PC-9 (cell line): ENCODE results near the gene MAPK1.

Experiments used
- EZH2 ChIP-seq: fragments of 200-600 bp; sonication (generic); IDR thresholded peaks from 2 replicates; pipeline ENCODE4 v1.8.0; 2017; ENCODE audit warnings: antibody characterized with exemption, low read depth
- TF ChIP-seq, protein P1 (sequence below): fragments of 200-600 bp; sonication (generic); conservative IDR thresholded peaks from 2 replicates; pipeline ENCODE4 v1.6.1; 2017; ENCODE audit warnings: mixed run types, antibody characterized with exemption, mild to moderate bottlenecking, moderate library complexity

- TF ChIP-seq EZH2: no peak
- TF ChIP-seq, protein P1, sequence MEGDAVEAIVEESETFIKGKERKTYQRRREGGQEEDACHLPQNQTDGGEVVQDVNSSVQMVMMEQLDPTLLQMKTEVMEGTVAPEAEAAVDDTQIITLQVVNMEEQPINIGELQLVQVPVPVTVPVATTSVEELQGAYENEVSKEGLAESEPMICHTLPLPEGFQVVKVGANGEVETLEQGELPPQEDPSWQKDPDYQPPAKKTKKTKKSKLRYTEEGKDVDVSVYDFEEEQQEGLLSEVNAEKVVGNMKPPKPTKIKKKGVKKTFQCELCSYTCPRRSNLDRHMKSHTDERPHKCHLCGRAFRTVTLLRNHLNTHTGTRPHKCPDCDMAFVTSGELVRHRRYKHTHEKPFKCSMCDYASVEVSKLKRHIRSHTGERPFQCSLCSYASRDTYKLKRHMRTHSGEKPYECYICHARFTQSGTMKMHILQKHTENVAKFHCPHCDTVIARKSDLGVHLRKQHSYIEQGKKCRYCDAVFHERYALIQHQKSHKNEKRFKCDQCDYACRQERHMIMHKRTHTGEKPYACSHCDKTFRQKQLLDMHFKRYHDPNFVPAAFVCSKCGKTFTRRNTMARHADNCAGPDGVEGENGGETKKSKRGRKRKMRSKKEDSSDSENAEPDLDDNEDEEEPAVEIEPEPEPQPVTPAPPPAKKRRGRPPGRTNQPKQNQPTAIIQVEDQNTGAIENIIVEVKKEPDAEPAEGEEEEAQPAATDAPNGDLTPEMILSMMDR: no peak
These were observed 148.9 kb downstream of the MAPK1 start for GRCh38 chr22:21718499-21718898.
